ENCODE data around the gene ITPR2. TPM values are rescaled to one million over a fixed set of nuclear protein-coding genes. Genes with fewer than 3 reads are reported as not detected.
A peak's percentile ranks its signal among the peaks of the same experiment; 100 is the strongest.

ITPR2 gene
- total RNA-seq, 3 donors from 2014 or later: 33.3 to 60.8 (median 54.0) TPM

DNA sequence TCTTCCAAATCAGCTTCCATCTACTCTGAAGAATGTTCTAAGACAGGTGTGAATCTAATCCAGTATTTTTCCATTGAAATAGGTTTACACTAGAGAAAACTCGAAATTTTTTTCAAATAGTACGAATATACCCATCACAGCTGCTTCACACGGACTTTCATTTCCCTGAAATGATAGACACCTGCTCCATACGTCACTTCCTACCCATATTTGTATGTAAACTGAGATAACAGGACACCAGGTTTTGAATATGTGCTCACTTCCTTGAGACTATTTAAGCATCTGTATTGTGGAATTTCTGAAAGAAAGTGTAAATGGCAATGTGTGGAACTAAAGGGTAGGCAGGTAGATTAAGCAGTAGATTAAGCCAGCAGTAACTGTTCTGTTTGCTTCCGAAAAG is 13.4 kb upstream of the ITPR2 start:
- ATAC-seq (no peak), DNase-seq (no peak)
- intact Hi-C loops (cut with DNase I, micrococcal nuclease): no loop called here
- TF ChIP-seq, protein P1, sequence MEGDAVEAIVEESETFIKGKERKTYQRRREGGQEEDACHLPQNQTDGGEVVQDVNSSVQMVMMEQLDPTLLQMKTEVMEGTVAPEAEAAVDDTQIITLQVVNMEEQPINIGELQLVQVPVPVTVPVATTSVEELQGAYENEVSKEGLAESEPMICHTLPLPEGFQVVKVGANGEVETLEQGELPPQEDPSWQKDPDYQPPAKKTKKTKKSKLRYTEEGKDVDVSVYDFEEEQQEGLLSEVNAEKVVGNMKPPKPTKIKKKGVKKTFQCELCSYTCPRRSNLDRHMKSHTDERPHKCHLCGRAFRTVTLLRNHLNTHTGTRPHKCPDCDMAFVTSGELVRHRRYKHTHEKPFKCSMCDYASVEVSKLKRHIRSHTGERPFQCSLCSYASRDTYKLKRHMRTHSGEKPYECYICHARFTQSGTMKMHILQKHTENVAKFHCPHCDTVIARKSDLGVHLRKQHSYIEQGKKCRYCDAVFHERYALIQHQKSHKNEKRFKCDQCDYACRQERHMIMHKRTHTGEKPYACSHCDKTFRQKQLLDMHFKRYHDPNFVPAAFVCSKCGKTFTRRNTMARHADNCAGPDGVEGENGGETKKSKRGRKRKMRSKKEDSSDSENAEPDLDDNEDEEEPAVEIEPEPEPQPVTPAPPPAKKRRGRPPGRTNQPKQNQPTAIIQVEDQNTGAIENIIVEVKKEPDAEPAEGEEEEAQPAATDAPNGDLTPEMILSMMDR (IDR thresholded peaks at IDR 0.05): no peak
- Histone ChIP-seq H3K4me3 (no peak overlapping the region), H3K9me3 (no peaks in the 10 kb centered on the region), H3K36me3 (ENCODE audit: low read depth) (no peaks in the 10 kb centered on the region), H3K4me1 (ENCODE audit: low read depth) (no peaks in the 10 kb centered on the region)

DNA sequence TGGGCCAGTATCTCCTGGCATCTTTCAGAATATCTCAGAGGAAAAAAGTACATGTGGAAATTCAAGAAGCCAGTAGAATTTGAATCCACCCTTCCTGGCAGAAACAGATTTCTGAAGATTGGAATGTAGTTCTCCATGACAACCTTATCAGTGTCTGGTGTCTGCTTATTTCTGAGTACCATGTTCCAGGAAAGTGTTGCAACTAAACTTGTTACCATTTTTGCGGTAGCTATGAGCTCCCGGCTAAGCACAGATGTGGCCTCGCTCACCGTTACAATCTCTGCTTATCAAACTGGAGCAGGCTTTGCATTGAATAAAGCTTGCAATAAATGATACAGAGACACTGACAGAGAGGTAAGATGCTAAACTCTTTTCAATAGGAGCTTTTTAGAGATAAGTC is 13.0 kb upstream of the ITPR2 start:
- TF ChIP-seq, protein P1 (IDR thresholded peaks at IDR 0.05): no peak
- ATAC-seq: no peak
- Histone ChIP-seq H3K9me3 (no peaks in the 10 kb centered on the region), H3K4me3 (no peak overlapping the region), H3K4me1 (ENCODE audit: low read depth) (no peaks in the 10 kb centered on the region), H3K36me3 (ENCODE audit: low read depth) (no peaks in the 10 kb centered on the region)
- DNase-seq: no peak
- intact Hi-C loops (cut with DNase I, micrococcal nuclease): no loop called here

DNA sequence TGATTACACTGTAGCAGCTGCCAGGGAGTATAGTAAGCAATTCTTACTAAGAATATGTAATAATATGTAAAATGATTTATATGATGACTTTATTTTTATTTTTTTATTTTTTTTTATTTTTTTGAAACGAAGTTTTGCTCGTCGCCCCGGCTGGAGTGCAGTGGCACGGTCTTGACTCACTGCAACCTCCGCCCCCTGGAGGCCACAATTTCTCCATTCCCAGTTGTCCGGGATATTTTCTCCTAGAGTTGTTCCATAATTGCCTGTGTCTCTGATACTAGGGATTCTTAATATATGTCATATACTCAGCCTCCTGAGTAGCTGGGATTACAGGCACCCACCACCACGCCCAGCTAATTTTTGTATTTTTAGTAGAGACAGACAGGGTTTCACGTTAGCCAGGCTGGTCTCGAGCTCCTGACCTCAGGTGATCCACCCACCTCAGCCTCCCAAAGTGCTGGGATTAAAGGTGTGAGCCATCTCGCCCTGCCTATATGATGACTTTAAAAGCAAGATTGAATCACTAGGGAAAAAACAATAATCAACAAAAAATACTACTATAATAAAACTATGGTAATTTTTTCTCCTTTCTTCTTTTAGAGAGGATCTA is 12.2 kb upstream of the ITPR2 start:
- intact Hi-C loops (cut with DNase I, micrococcal nuclease): no loop called here
- no peaks in the 10 kb centered on the region for H3K36me3 ChIP-seq (ENCODE audit: low read depth)
- TF ChIP-seq, protein P1 (IDR thresholded peaks at IDR 0.05): peak; percentile 38
- ATAC-seq (peak; percentile 70), DNase-seq (peak in 2 of 3 donors; percentile 60 to 87)
- no peaks in the 10 kb centered on the region for H3K9me3 ChIP-seq
- H3K4me3 ChIP-seq: no peak overlapping the region
- H3K4me1 ChIP-seq (ENCODE audit: low read depth): no peaks in the 10 kb centered on the region

DNA sequence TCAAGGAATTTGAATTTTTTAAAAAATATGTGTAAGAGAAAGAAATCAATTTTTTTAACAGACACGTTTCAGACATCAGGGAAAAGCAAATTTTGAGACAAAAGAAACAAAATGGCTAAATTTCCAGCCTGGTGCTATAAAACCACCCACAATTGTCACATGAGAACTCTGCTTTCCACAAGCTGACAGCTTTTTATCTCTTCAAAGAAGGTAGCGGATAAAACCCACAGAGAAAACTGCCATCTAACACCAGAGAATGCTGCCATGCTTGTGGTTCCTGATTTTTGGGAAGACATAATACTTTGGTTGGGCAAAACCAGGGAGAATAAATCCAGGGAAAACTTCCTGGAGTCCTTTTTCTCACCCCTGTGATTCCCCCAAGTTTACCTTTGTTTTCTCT is 10.3 kb upstream of the ITPR2 start:
- H3K36me3 ChIP-seq (ENCODE audit: low read depth): no peaks in the 10 kb centered on the region
- no peaks in the 10 kb centered on the region for H3K4me1 ChIP-seq (ENCODE audit: low read depth)
- no peaks in the 10 kb centered on the region for H3K9me3 ChIP-seq
- no peak overlapping the region for H3K4me3 ChIP-seq
- ATAC-seq (no peak), DNase-seq (no peak)
- intact Hi-C loops (cut with DNase I, micrococcal nuclease): no loop called here
- TF ChIP-seq, protein P1 (IDR thresholded peaks at IDR 0.05): no peak

DNA sequence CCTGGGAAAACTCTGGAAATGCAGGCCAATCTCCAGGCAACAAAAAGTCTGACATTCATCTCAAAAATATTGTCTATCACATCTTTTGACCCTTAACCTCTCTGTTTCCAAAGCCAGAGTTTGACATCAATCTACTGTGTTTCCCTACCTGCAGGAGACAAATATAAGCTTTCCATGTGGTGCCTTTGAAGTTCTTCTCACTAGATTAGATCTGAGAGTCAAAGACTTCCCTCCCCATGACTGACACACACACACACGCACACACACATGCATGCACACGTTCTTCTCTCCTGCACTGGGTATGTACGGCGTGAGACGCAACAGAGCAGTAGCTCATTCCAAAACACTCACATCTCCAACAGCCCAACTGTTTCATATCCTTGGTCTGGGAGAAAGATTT is 8.1 kb upstream of the ITPR2 start:
- no peaks in the 10 kb centered on the region for H3K36me3 ChIP-seq (ENCODE audit: low read depth)
- no peaks in the 10 kb centered on the region for H3K4me1 ChIP-seq (ENCODE audit: low read depth)
- DNase-seq: no peak
- no peaks in the 10 kb centered on the region for H3K9me3 ChIP-seq
- no peak for ATAC-seq
- no peak overlapping the region for H3K4me3 ChIP-seq
- TF ChIP-seq, protein P1 (IDR thresholded peaks at IDR 0.05): no peak
- intact Hi-C loops (cut with DNase I, micrococcal nuclease): no loop called here

DNA sequence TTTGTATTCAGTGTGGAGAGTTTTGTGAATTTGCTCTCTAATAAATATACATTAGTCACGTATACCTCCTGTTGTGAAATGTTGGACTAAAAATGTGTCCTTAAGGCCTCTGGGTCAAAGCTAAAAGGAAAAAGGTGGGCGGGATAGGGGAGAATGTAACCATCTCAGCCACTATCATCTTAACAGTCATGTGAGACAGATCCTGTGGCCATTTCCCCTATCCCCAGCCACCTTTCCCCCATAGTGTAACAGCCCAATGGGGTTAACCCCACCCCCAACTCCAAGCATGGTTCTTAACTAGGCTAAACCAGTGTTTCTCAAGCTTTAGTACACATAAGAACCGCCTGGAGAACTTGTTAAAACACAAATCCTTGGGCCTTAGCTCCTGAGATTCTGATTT is 6.5 kb upstream of the ITPR2 start:
- TF ChIP-seq, protein P1 (IDR thresholded peaks at IDR 0.05): no peak
- intact Hi-C loops (cut with DNase I, micrococcal nuclease): no loop called here
- ATAC-seq (no peak), DNase-seq (no peak)
- Histone ChIP-seq H3K36me3 (ENCODE audit: low read depth) (no peaks in the 10 kb centered on the region), H3K9me3 (no peaks in the 10 kb centered on the region), H3K4me1 (ENCODE audit: low read depth) (no peaks in the 10 kb centered on the region), H3K4me3 (no peak overlapping the region)

Data from mucosa of descending colon (tissue), 3 donors.